K562 (cell line): ENCODE data around the gene UBR7. TPM values are rescaled to one million over a fixed set of nuclear protein-coding genes. Genes with fewer than 3 reads are reported as not detected.

Experiments
- ARID1B ChIP-seq: fragments of 450-650 bp; IDR thresholded peaks from 2 replicates; pipeline ENCODE4 v1.6.1; 2016; ENCODE audit warnings: antibody characterized with exemption, mild to moderate bottlenecking, inconsistent platforms
- EGR1 ChIP-seq: fragments of 450-650 bp; conservative IDR thresholded peaks from 2 replicates; pipeline ENCODE4 v1.6.1; 2017; ENCODE audit warnings: mild to moderate bottlenecking
- FIP1L1 ChIP-seq: fragments of 200-400 bp; formaldehyde crosslinking; IDR thresholded peaks from 2 replicates; pipeline ENCODE4 v1.6.1; 2018; ENCODE audit warnings: mild to moderate bottlenecking, low read depth, low read length; ENCODE audit not compliant: poor library complexity, severe bottlenecking
- GABPB1 ChIP-seq: sonication (generic); formaldehyde crosslinking; IDR thresholded peaks from 2 replicates; pipeline ENCODE4 v1.8.0; 2022; ENCODE audit warnings: mild to moderate bottlenecking, missing genetic modification reagents
- GMEB1 ChIP-seq: fragments of 250-450 bp; sonication (Bioruptor Pico); IDR thresholded peaks from 2 replicates; pipeline ENCODE4 v1.4.0; 2020; ENCODE audit warnings: mild to moderate bottlenecking
- HCFC1 ChIP-seq: IDR thresholded peaks from 2 replicates; pipeline ENCODE4 v1.6.1; 2012; ENCODE audit warnings: low read depth, low read length, improper control_type of control experiment
- JUNB ChIP-seq: fragments of 450-650 bp; formaldehyde crosslinking; conservative IDR thresholded peaks from 2 replicates; pipeline ENCODE4 v1.4.0; 2020; ENCODE audit warnings: mild to moderate bottlenecking
- MCM3 ChIP-seq: fragments of 450-650 bp; IDR thresholded peaks from 2 replicates; pipeline ENCODE4 v1.6.1; 2016
- NFE2L1 ChIP-seq: fragments of 450-650 bp; IDR thresholded peaks from 2 replicates; pipeline ENCODE4 v1.6.1; 2016; ENCODE audit warnings: missing genetic modification characterization, low read depth, mild to moderate bottlenecking, missing compliant biosample characterization, moderate library complexity, borderline replicate concordance
- NFIX ChIP-seq: fragments of 250-450 bp; sonication (Bioruptor Pico); IDR thresholded peaks from 2 replicates; pipeline ENCODE4 v1.4.0; 2020; ENCODE audit warnings: low read depth, mild to moderate bottlenecking, moderate library complexity
- PATZ1 ChIP-seq: fragments of 250-450 bp; sonication (Bioruptor Pico); IDR thresholded peaks from 2 replicates; pipeline ENCODE4 v1.5.0; 2020; ENCODE audit warnings: mild to moderate bottlenecking, borderline replicate concordance
- RNF219 ChIP-seq: fragments of 250-450 bp; sonication (Bioruptor Pico); IDR thresholded peaks from 2 replicates; pipeline ENCODE4 v1.5.0; 2022; ENCODE audit warnings: mild to moderate bottlenecking
- SIRT6 ChIP-seq: IDR thresholded peaks from one replicate; pipeline ENCODE4 v1.6.1; 2012; ENCODE audit warnings: low read depth, mild to moderate bottlenecking, control low read depth, inconsistent platforms, low read length, moderate library complexity
- SMARCC2 ChIP-seq: fragments of 450-650 bp; IDR thresholded peaks from 2 replicates; pipeline ENCODE4 v1.6.1; 2017; ENCODE audit warnings: antibody characterized with exemption, moderate library complexity, mild to moderate bottlenecking, low read depth
- ZC3H8 ChIP-seq: fragments of 450-650 bp; IDR thresholded peaks from 2 replicates; pipeline ENCODE4 v1.6.1; 2017
- polyA plus RNA-seq, 8 experiments: library from polyadenylated mRNA; depleted of rRNA in 4 of 8; stranded (reverse) in 5 of 8; unstranded in 3 of 8; fragments of >200 nt; fragmentation: Nextera tagmentation in 2 of 8; fragmentation: Illumina TruSeq in 1 of 8; extraction: Ambion mirVana in 2 of 8; extraction: Trizol in 1 of 8; gene quantifications; 2 replicates each; pipeline versions ENCODE4 v1.2.1 to v1.2.3, GENCODE V29; 2011 to 2014; ENCODE audit warnings: inconsistent platforms in 1 of 8, missing spikeins in 1 of 8
- total RNA-seq, 7 experiments: library from RNA; depleted of rRNA in 6 of 7; stranded (reverse); fragments of >200 nt in 6 of 7; fragmentation: Illumina TruSeq in 2 of 7; extraction: Trizol in 2 of 7; gene quantifications; 2 replicates each; pipeline versions ENCODE4 v1.2.1 to v1.2.3, GENCODE V29; 2011 to 2021; ENCODE audit warnings: low replicate concordance in 1 of 7
- TF ChIP-seq, protein P1 (sequence below): fragments of 150-350 bp; conservative IDR thresholded peaks from 2 replicates; pipeline ENCODE4 v1.6.1; 2014; ENCODE audit warnings: low read length
- TF ChIP-seq, protein P2 (sequence below): fragments of 250-450 bp; sonication (Bioruptor Pico); IDR thresholded peaks from 2 replicates; pipeline ENCODE4 v1.5.0; 2021

UBR7 gene
- total and polyA plus RNA-seq, 9 of the 15 experiments (the other 6 are each of a cell fraction or from before 2014, with no cell fraction given) = 12.5 to 63.0 (median 34.4) TPM

GRCh38 chr14:93184391-93185348 lies 22.4 kb upstream of the UBR7 start, which contains the start of the genes LYSET and MOAP1 (continued):
- no peak for TF ChIP-seq RNF219 (CRISPR knock-in tag)
- TF ChIP-seq JUNB = no peak
- TF ChIP-seq SIRT6 = no peak
- peak; percentile 35 for TF ChIP-seq FIP1L1
- TF ChIP-seq ZC3H8 = no peak
- TF ChIP-seq, protein P1, sequence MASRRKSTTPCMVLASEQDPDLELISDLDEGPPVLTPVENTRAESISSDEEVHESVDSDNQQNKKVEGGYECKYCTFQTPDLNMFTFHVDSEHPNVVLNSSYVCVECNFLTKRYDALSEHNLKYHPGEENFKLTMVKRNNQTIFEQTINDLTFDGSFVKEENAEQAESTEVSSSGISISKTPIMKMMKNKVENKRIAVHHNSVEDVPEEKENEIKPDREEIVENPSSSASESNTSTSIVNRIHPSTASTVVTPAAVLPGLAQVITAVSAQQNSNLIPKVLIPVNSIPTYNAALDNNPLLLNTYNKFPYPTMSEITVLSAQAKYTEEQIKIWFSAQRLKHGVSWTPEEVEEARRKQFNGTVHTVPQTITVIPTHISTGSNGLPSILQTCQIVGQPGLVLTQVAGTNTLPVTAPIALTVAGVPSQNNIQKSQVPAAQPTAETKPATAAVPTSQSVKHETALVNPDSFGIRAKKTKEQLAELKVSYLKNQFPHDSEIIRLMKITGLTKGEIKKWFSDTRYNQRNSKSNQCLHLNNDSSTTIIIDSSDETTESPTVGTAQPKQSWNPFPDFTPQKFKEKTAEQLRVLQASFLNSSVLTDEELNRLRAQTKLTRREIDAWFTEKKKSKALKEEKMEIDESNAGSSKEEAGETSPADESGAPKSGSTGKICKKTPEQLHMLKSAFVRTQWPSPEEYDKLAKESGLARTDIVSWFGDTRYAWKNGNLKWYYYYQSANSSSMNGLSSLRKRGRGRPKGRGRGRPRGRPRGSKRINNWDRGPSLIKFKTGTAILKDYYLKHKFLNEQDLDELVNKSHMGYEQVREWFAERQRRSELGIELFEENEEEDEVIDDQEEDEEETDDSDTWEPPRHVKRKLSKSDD = no peak
- TF ChIP-seq GMEB1 = peak; percentile 42
- no peak for TF ChIP-seq NFE2L1
- TF ChIP-seq ARID1B = no peak
- no peak for TF ChIP-seq PATZ1
- no peak for TF ChIP-seq NFIX (CRISPR knock-in tag)
- no peak for TF ChIP-seq HCFC1
- TF ChIP-seq, protein P2, sequence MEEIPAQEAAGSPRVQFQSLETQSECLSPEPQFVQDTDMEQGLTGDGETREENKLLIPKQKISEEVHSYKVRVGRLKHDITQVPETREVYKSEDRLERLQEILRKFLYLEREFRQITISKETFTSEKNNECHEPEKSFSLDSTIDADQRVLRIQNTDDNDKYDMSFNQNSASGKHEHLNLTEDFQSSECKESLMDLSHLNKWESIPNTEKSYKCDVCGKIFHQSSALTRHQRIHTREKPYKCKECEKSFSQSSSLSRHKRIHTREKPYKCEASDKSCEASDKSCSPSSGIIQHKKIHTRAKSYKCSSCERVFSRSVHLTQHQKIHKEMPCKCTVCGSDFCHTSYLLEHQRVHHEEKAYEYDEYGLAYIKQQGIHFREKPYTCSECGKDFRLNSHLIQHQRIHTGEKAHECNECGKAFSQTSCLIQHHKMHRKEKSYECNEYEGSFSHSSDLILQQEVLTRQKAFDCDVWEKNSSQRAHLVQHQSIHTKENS (CRISPR knock-in tag) = no peak
- TF ChIP-seq EGR1 = peak; percentile 55
- no peak for TF ChIP-seq MCM3
- TF ChIP-seq GABPB1 (CRISPR knock-in tag) = peak; percentile 48
- TF ChIP-seq SMARCC2 = no peak
